NOMO-1 (cell line): ENCODE results near the gene PMS1.
"Not testable (repeated sequence)": the region's sequence is repeated elsewhere in the genome, so short reads cannot be mapped to it uniquely, and the experiment has no call there.

ENCODE experiments used
- DNase-seq, 2 experiments: peaks; one replicate each; lab custom pipeline; 2025; ENCODE audit not compliant: unreplicated experiment in 2 of 2; lab: John Stamatoyannopoulos, UW

The PMS1 gene

GRCh38 chr2:189860161-189860560 is 75.9 kb downstream of the PMS1 start:
- DNase-seq = no peak

DNA sequence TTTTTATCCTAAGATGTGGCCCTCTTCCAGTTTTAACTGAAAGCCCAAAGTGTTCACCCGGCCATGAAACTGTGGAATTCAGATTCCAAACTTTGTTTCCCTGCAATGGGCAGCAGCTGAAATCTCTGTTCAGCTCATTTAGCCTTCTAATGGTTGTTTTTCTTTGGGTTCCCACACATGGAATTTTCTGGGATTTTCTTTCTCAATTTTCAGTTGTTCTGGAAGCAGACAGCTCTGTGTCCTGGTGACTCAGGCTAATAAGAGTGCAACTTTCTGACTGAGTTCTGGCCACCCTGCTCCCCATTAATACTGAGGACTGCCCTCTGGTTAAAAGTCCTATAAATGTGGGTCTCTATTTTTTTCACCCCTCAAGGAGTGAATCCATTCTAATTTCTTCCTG is 78.5 kb downstream of the PMS1 start:
- DNase-seq = no peak

DNA sequence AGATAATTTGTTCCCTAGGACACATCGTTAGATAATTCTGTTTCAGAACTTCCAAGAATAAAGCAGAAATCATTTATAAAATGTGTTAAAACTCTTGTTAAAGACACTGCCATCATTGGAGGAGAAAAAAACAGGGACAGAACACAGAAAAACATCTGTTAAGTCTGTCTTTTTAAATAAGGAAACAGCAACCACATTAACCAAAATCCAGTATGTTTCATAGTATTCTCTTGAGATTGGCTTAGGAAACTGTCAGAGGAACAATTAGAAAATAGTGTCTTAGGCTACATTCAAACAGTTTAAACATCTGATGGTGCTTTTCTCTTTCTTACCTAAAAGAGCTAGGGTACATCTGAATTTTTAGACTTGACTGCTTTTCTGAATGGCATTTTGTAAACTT is 81.6 kb downstream of the PMS1 start:
- no peak for DNase-seq

DNA sequence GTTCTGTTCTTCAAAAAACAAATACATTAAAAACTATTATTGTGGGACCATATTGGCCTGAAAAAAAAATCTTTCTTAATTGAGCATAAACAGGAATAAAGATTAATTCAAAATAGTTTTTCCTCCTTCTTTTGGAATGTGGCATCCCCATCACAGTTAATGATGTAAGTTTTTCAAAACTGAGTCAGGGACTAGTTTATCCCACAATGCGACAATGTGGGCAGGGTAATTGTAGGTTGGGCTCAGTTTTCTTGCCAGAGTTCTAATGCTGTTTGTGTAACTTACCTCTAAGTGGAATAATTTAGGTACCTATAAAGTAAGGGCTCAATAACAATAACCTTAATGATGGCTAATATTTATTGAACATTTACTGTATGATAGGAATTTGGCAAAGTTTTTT is 82.0 kb downstream of the PMS1 start:
- DNase-seq = no peak

GRCh38 chr2:189868896-189869295 is 84.6 kb downstream of the PMS1 start:
- no peak for DNase-seq

DNA sequence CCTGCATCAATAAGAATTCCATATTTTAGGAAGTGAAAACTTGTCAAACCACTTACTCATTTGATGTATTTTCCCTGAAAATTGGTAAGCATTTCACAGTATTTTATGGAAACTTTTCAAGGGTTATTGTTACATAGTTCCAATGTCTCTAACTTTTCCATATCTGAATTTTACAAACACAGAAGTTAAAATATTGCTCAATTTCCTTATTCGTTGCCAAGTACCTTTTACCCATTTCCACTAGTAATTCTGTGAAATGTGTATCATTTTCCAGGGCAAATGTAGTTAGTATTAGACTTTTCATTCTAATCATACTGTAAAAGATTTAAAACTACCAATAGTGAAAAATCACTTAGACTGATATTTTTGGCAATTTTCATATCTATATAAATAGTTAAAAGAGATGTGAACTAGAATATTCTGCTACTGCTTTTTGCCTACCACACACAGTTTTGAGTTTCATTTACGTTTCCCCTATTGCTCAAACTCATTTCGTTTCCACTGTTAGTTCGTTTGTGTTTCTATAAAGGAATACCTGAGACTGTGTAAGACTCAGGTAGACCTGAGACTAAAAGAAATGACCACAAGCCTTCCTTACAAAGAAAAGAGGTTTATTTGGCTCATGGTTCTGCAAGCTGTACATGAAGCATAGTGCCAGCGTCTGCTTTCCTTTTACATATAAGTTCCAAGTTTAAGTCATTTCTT is 86.3 kb downstream of the PMS1 start:
- peak in 1 of 2 experiments; percentile 30 for DNase-seq

DNA sequence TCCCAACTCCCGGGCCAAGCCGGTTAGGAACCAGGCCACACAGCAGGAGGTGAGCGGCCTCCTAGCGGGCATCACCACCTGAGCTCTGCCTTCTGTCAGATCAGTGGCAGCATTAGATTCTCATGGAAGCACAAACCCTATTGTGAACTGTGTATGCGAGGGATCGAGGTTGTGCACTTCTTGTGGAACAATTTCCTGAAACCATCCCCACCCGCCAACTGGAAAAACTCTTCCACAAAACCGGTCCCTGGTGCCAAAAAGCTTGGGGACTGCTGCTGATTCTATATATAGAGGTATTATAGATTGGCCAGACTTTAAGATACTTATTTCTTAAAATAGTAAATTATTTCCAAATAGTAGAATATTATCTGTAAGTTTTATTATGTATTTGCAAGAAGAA is 89.4 kb downstream of the PMS1 start:
- DNase-seq = no peak

- peak; percentile 37 to 73 for DNase-seq
Observed at GRCh38 chr2:189874586-189875320, 90.5 kb downstream of the PMS1 start.

DNA sequence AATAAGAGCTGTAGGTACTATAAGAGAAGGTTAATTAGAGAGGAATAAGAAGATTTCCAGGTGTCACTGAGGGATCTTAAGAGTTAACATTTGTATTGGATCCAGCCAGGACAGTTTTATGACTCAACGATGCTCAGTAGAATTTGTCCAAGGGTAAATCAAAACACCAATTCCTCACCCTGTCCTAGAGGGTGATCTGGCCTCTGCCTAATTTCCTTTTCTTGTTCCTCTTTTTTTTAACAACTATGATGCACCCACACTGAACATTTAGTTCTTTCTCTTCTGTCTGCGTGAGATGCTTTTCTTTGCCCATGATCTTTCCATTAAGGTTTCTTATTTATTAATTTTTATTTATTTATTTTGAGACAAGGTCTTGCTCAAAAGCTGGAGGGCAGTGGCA is 92.0 kb downstream of the PMS1 start:
- DNase-seq = peak in 1 of 2 experiments; percentile 23

DNA sequence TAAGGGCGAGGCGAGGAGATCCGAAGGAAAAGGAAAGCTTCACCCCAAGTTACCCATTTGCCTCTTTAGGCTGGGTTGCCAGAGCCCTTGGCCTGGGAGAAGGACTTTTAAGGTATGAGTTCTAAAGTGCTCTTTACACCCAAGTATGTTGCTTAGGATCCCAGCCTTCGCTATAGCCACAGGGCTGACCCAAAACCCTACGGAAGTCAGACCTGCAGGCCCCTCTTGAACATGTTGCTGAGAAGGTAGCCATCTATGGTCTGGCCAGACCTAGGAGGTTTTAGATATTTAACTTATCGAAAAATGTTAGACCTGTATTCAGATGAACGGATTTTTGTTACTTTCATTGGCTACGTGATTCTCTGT is 95.4 kb downstream of the PMS1 start:
- no peak for DNase-seq

DNA sequence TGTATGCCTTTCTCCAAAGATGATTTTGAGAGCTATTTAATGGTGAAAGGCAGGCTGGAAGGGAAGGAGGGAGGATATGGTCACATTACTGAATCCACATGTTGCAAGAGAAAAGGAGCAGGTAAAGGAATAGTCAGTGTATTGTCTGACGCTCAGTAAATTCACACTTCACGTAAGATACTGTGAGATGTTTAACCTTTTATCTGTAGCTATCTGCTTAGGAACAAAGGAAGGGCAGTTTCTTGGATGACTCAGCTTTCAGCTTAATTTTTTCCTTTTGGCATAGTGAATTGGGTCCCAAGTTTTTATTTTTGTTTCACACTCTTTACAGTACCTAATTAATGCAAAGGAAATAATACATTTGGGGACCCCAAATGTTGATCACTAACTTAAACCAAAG is 96.2 kb downstream of the PMS1 start:
- no peak for DNase-seq

GRCh38 chr2:189880832-189881492 is 96.7 kb downstream of the PMS1 start:
- no peak for DNase-seq

- DNase-seq = no peak
Observed at GRCh38 chr2:189885368-189885767, 101.1 kb downstream of the PMS1 start.

- DNase-seq = not testable (repeated sequence)
Observed at GRCh38 chr2:189892546-189893294, 108.5 kb downstream of the PMS1 start.

DNA sequence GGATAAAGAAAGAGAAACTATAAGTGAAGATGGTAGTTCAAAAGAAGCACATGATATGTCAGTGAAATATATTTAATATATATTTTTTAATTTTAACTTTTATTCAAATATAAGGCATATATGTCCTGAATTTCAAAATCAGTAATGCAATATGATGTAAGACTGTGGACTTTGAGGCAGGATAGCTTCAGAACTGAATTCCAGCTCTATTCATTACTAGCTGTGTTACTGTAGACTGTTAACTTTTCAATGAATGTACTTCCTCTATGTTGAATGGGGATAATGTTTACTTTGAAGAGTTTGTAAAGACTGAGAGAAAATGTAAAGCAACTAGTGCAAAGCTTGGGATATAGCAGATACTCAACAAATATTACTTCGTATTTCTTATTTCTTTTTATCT is 112.6 kb downstream of the PMS1 start:
- DNase-seq = no peak

- no peak for DNase-seq
Observed at GRCh38 chr2:189899101-189899500, 114.9 kb downstream of the PMS1 start.

DNA sequence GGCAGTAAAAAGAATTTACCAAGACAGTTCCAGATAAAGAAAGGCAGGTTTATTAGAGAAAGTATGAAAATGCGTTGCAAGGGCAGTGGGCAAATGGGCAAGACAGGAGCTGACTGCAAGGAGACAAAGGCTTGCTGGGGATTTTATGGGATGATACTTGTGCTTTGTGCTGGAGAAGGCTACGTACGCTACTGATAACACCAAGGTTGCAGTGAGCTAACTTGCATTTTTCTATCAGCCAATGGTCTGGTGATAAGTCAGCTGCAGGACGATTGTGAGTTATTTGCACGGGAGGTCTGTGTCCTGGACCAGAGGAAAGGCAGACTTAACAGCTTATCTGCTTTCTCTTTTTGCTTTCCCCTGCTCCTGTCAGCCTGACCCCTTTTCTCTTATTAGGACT is 116.5 kb downstream of the PMS1 start:
- no peak for DNase-seq

DNA sequence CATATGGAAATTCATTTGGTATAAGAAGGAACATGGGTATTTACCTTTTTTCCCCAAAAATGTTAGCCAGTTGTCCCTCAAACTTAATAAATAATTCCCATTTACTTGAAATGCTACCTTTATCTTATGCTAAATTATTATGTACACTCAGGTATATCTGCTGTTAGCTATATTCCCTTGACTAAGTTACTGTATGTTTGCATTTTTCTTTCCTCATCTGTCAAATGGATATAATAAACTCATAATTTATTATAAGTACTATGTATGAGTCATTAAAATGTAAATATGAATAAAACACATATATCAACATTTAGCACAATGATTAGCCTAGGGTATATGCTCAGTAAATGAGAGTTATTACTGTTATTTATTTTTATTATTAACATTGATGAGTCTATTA is 117.4 kb downstream of the PMS1 start:
- DNase-seq = no peak

- no peak for DNase-seq
Observed at GRCh38 chr2:189913821-189914220, 129.6 kb downstream of the PMS1 start.

- DNase-seq = no peak
Observed at GRCh38 chr2:189916651-189917050, 132.4 kb downstream of the PMS1 start.
